MCF 10A (cell line): ENCODE measurements around the gene SVIL. TPM values are rescaled to one million over a fixed set of nuclear protein-coding genes. Genes with fewer than 3 reads are reported as not detected.
"Not testable (repeated sequence)": the region's sequence is repeated elsewhere in the genome, so short reads cannot be mapped to it uniquely, and the experiment has no call there.

ENCODE experiments used
- BruUV-seq: library from RNA; stranded (reverse); fragments of 400-500 nt; replicated peaks from 2 replicates; lab custom pipeline; 2021; lab: Mats Ljungman, UMichigan
- CTCF ChIA-PET: fragments of 300-600 bp; sonication (Branson Sonifier 250); formaldehyde crosslinking; extraction: SDS; loops from one replicate; lab custom pipeline; 2021; ENCODE audit warnings: antibody characterized with exemption, inconsistent platforms; lab: Yijun Ruan, JAX
- POLR2A ChIA-PET: fragments of 300-600, 350-650 bp; sonication (Branson Sonifier 250); formaldehyde crosslinking; extraction: SDS; loops from one replicate; lab custom pipeline; 2020; ENCODE audit warnings: antibody characterized with exemption, inconsistent platforms; lab: Yijun Ruan, JAX
- DNase-seq: peaks from one replicate; pipeline ENCODE4 v3.0.0-alpha.2; 2018; ENCODE audit not compliant: unreplicated experiment
- H3K27ac Mint-ChIP-seq: one replicate; pipeline ENCODE4 v1.8.0; 2022; ENCODE audit warnings: mild to moderate bottlenecking, low read depth, mixed read lengths; ENCODE audit not compliant: unreplicated experiment
- H3K27me3 Mint-ChIP-seq: one replicate; pipeline ENCODE4 v1.8.0; 2022; ENCODE audit warnings: mixed read lengths; ENCODE audit not compliant: insufficient read depth, unreplicated experiment
- H3K36me3 Mint-ChIP-seq: one replicate; pipeline ENCODE4 v1.8.0; 2022; ENCODE audit warnings: mild to moderate bottlenecking, moderate library complexity, mixed read lengths; ENCODE audit not compliant: insufficient read depth, unreplicated experiment
- H3K4me1 Mint-ChIP-seq: one replicate; pipeline ENCODE4 v1.8.0; 2022; ENCODE audit warnings: mixed read lengths; ENCODE audit not compliant: insufficient read depth, unreplicated experiment
- H3K4me3 Mint-ChIP-seq: one replicate; pipeline ENCODE4 v1.8.0; 2022; ENCODE audit warnings: mild to moderate bottlenecking, moderate library complexity, mixed read lengths; ENCODE audit not compliant: unreplicated experiment
- H3K9me3 Mint-ChIP-seq: one replicate; pipeline ENCODE4 v1.8.0; 2022; ENCODE audit warnings: mixed read lengths; ENCODE audit not compliant: unreplicated experiment
- CTCF ChIP-seq: fragments of 200-600 bp; IDR thresholded peaks from one replicate; pipeline ENCODE4 v1.8.0; 2022; ENCODE audit warnings: antibody characterized with exemption, mild to moderate bottlenecking; ENCODE audit not compliant: unreplicated experiment
- intact Hi-C: fragments of 100-400 bp; cut with micrococcal nuclease; formaldehyde crosslinking; loops from 2 replicates; pipeline ENCODE4 v1.14.1; 2022
- total RNA-seq: library from RNA; stranded (reverse); gene quantifications from 2 replicates; pipeline ENCODE4 v1.2.3, GENCODE V29; 2022

The SVIL gene
- total RNA-seq, 1 experiment from 2014 or later = 43.3 TPM

- DNase-seq = no peak
- Mint-ChIP-seq H3K27ac (no peak overlapping the region), H3K4me1 (no peaks in the 10 kb centered on the region), H3K9me3 (no peaks in the 10 kb centered on the region), H3K36me3 (peaks cover 60% of the 10 kb centered on the region), H3K4me3 (no peak overlapping the region), H3K27me3 (no peaks in the 10 kb centered on the region)
- ChIA-PET POLR2A (interaction anchor here (1.0 kb wide), 1 partner anchor 23 kb away, joined by 4 read pairs; no protein-coding TSS in a partner anchor), CTCF (no interaction called here)
- BruUV-seq = no TSS peak
- intact Hi-C loops = no loop called here
- TF ChIP-seq CTCF = no peak
Observed at GRCh38 chr10:29508554-29509244, 126.1 kb downstream of the SVIL start.

GRCh38 chr10:29507750-29508149, 127.0 kb downstream of the SVIL start:
- H3K4me1 Mint-ChIP-seq, H3K27me3 Mint-ChIP-seq, DNase-seq, H3K4me3 Mint-ChIP-seq, H3K9me3 Mint-ChIP-seq, BruUV-seq, CTCF ChIA-PET, intact Hi-C loops, POLR2A ChIA-PET: not testable (repeated sequence)
- Mint-ChIP-seq H3K27ac (peak overlapping the region; percentile 7), H3K36me3 (peaks cover 51% of the 10 kb centered on the region)

GRCh38 chr10:29506324-29506921, 128.3 kb downstream of the SVIL start:
- CTCF ChIA-PET, intact Hi-C loops, H3K27ac Mint-ChIP-seq, BruUV-seq, H3K4me3 Mint-ChIP-seq, H3K9me3 Mint-ChIP-seq, POLR2A ChIA-PET, H3K27me3 Mint-ChIP-seq, DNase-seq: not testable (repeated sequence)
- H3K36me3 Mint-ChIP-seq = peaks cover 40% of the 10 kb centered on the region
- H3K4me1 Mint-ChIP-seq = peaks cover 14% of the 10 kb centered on the region

GRCh38 chr10:29502351-29502750, 132.4 kb downstream of the SVIL start:
- POLR2A ChIA-PET = interaction anchor here (1.1 to 1.2 kb wide), 2 partner anchors 23 to 309 kb away, joined by 3 read pairs; no protein-coding TSS in a partner anchor

More at GRCh38 chr10:29502351-29502750, 132.4 kb downstream of the SVIL start:
- peaks cover 34% of the 10 kb centered on the region for H3K36me3 Mint-ChIP-seq
- H3K4me1 Mint-ChIP-seq = peaks cover 14% of the 10 kb centered on the region
- BruUV-seq = no TSS peak
- no peaks in the 10 kb centered on the region for H3K9me3 Mint-ChIP-seq
- intact Hi-C loops = no loop called here
- H3K27me3 Mint-ChIP-seq = no peaks in the 10 kb centered on the region
- peak overlapping the region; percentile 47 for H3K27ac Mint-ChIP-seq
- CTCF ChIA-PET = interaction anchor here (0.5 to 1.2 kb wide), 4 partner anchors 11 to 917 kb away, joined by 3 to 4 read pairs (median 4); no protein-coding TSS in a partner anchor
- no peak for DNase-seq
- no peak overlapping the region for H3K4me3 Mint-ChIP-seq
- no peak for TF ChIP-seq CTCF
